SK-N-MC (cell line): Measurements from ENCODE around the gene PLEKHA6.

Experiments used
- EZH2 ChIP-seq: fragments of 200-600 bp; sonication (generic); IDR thresholded peaks from one replicate; pipeline ENCODE4 v1.6.1; 2017; ENCODE audit warnings: antibody characterized with exemption
- FOXP2 ChIP-seq: optimal IDR thresholded peaks from 2 replicates; pipeline ENCODE3; 2011; ENCODE audit warnings: mild to moderate bottlenecking, moderate library complexity; ENCODE audit not compliant: insufficient read depth; ENCODE audit errors: extremely low read length, control extremely low read depth
- POLR2AphosphoS5 ChIP-seq: IDR thresholded peaks from 2 replicates; pipeline ENCODE4 v1.6.1; 2012; ENCODE audit warnings: mild to moderate bottlenecking, low read depth, low read length, borderline replicate concordance

GRCh38 chr1:204382714-204383083, 23.0 kb upstream of the PLEKHA6 start:
- TF ChIP-seq POLR2AphosphoS5 (no peak), EZH2 (no peak), FOXP2 (no peak)
